ENCODE data around the gene GRK1.

The GRK1 gene

DNA sequence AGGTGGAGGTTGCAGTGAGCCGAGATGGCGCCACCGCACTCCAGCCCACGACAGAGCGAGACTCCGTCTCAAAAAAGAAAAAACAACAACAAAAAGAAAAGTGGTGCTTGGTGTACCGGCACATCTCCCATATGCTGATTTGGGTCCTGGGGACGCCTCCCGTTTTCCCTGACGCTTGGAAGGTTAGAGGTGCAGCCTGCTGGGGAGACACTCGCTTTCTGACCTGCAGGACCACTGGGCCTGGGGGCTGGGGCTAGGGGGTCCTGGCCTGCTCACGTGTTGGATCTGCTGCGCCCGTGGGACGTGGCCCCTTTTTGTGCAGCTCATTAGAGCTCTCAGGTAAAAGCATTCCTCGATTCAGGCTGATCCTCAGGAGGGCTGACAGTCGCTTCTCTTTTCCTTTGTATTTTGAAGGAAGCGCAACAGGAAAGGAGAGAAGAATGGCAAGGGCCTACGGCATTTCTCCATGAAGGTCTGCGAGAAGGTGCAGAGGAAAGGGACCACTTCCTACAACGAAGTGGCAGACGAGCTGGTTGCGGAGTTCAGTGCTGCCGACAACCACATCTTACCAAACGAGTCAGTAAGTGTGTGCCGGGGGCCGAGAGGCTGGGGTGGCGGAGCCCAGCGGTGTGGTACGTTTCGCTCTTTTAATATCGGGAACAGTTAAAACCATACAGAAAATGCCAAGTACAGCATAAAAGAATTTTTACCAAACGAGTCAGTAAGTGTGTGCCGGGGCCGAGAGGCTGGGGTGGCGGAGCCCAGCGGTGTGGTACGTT lies 34.1 kb upstream of the GRK1 start:
- DNase-seq (ENCODE audit: low read depth): no peak

DNA sequence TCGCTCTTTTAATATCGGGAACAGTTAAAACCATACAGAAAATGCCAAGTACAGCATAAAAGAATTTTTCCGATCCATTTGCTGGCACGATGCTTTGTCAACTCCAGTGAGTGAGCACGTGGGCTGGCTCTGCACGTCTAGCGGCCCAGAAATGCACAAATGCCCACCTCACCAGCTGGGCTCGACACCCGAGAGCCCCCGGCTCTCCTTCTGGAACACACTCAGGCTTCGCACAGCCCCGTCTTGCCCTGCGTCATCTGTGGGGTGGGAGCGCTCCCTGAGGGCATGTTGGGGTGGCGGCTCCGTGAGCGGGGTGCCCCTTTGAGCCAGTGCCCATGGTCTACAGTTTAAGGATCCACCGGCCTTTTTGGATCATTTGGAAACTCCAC lies 33.5 kb upstream of the GRK1 start:
- DNase-seq (ENCODE audit: low read depth): no peak

DNA sequence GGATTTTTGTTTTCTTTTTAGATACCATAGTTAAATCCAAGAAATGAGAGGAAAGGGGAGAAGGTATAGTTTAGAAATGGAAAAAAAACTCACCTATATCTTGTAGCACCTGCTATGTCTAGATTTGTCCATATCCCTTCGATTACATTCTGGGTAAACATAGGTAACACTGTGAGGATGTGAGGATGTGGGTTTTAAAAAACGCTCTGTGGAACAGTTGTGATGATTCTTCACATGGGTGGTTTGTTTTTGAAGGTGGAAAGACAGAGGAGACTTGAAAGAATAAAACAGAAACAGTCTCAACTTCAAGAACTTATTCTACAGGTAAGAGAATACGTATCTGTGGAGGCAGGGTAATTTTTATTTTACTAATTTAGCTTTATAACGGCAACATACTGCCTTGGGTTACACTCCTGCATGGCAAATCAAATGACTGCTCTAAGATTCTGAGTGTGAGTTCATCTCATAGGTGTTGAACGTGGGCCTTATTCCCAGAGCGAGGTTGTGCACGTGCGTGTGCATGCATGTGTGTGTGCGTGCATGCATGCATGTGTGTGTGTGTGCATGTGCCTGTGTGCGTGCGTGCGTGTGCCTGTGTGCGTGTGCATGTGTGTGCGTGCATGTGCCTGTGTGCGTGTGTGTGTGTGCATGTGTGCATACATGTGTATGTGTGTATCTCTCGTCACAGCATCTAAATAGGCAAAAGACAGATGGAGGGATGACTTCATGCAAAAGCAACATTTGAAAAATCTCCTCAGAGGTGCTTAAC lies 32.6 kb upstream of the GRK1 start:
- no peak for DNase-seq (ENCODE audit: low read depth)

DNA sequence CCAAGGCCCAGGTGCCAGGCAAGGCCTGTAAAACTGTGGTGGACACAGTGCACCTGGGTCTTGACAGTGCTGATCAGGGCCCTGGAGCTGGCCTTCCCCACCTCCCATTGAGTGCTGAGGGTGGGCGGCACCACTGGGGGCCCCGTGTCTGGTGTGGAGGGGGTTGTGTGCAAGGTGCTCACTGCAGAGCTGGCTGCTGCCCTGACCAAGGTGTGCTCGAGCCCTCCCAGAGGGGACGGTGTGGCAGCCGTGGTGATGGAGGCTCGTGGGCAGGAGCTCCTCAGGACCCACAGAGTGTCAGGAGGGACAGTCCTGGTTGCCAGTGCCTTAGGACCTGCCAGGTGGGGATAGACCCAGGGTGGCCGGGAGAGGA lies 32.0 kb upstream of the GRK1 start:
- no peak for DNase-seq (ENCODE audit: low read depth)

GRCh38 chr13:113635709-113636108 lies 31.3 kb upstream of the GRK1 start:
- no peak for DNase-seq (ENCODE audit: low read depth)

DNA sequence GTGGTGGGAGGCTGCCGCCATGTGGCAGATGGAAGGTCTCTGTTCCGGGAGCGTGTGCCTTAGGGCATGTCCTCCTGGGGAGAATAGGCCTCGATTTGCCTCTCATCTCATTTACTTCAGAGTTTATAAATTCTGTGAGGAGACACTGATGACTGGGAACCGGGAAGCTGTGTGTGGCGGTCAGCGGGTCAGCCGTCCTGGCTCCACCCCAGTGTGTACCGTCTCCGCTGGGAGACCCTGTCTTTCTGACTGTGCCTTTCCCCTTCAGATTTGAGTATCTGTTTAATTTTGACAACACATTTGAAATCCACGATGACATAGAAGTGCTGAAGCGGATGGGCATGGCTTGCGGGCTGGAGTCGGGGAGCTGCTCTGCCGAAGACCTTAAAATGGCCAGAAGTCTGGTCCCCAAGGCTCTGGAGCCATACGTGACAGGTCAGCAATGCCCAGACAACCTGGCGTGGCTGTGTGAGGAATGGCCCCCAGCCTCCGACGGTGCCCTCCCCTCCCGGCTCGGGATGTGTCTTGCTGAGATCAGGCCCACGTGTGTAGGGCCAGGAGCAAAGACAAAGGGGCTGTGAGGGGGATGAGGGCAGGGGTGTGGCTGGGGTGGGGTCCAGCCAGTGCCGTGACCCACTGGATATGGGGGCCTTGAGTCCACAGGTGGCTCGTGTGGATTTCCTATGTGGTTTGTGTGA lies 30.6 kb upstream of the GRK1 start:
- DNase-seq (ENCODE audit: low read depth): no peak

GRCh38 chr13:113637262-113638160 lies 29.5 kb upstream of the GRK1 start:
- no peak for DNase-seq (ENCODE audit: low read depth)

DNA sequence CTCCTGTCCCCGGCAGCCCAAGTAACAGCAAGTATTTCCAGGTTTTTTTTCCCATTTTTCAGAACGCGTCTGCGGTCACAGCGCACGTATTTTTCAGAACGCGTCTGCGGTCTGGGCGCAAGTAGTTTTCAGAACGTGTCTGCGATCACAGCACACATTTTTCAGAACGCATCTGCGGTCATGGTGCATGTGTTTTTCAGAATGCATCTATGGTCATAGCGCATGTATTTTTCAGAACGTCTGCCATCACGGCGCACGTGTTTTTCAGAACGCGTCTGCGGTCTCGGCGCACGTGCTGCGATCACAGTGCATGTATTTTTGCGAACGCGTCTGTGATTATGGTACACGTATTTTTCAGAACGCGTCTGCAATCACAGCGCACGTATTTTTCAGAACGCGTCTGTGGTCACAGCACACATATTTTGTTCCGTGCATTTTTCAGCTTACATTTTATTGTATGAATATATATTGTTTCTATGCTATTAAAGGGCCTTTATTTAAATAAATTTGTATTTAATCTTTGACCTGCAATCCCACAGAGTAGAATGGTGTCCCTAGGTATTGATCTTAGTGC lies 28.8 kb upstream of the GRK1 start:
- DNase-seq (ENCODE audit: low read depth): no peak

GRCh38 chr13:113638806-113639205 lies 28.2 kb upstream of the GRK1 start:
- DNase-seq (ENCODE audit: low read depth): no peak

DNA sequence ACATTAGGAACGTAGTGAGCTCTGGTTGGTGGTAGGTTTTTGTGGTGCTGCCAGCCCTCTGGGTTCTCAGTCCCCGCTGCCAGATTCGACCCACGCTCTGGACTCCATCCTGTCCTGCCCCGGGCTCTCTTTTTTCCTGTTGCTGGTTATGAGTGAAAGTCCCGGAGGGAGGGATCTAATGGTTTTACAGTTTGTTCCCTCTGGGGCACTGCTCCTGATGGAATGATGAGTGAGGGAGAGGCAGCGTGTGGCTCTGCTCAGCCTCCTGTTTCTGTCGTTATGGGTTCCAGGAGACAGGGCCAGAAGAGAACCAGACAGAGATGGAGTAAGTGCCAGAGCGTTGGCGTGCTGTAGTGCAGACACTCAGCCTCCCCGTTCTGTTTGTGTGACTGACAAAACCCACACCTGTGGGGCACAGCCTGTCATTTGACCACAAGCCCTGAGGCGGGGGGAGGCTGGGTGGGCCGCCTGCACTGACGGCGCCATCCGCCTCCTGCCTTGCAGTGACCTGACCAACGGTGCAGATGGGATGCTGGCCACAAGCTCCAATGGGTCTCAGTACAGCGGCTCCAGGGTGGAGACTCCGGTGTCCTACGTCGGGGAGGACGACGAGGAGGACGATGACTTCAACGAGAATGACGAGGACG lies 27.3 kb upstream of the GRK1 start:
- DNase-seq (ENCODE audit: low read depth): no peak

- no peak for DNase-seq (ENCODE audit: low read depth)
Measured at GRCh38 chr13:113641426-113641825, 25.6 kb upstream of the GRK1 start.

- no peak for DNase-seq (ENCODE audit: low read depth)
Measured at GRCh38 chr13:113642563-113642962, 24.5 kb upstream of the GRK1 start.

DNA sequence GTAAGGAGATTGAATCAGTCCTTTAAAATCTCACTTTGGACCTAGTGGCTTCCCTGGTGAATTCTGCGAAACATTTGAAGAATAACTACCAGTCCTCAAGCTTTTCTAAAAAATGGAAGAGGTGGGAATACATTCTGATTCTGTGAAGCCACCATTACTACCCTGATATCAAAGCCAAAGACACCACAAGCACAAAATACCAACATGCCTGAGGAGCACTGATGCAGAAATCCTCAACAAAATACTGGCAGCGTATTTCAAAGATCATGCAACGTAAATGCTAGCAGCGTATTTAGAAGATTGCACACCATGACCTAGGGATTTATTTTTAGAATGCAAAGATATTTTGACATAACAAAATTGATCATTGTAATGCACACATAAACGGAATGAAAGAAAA lies 23.4 kb upstream of the GRK1 start:
- DNase-seq (ENCODE audit: low read depth): no peak

DNA sequence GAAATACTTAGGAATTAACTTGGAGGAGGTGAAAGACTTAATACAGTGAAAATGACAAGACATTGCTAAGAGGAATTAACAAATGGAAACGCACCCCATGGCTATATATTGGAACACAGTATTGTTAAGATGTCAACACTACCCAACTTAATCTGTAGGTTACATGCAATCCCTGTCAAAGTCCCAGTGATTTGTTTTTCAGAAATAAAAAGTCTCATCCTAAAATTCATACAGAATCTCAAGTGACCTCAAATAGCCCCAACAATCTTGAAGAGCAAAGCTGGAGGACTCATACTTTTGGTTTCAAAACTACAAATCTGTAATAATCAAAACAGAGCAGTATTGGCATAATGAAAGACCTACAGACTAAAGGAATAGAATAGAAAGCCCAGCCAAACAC lies 22.2 kb upstream of the GRK1 start:
- no peak for DNase-seq (ENCODE audit: low read depth)

DNA sequence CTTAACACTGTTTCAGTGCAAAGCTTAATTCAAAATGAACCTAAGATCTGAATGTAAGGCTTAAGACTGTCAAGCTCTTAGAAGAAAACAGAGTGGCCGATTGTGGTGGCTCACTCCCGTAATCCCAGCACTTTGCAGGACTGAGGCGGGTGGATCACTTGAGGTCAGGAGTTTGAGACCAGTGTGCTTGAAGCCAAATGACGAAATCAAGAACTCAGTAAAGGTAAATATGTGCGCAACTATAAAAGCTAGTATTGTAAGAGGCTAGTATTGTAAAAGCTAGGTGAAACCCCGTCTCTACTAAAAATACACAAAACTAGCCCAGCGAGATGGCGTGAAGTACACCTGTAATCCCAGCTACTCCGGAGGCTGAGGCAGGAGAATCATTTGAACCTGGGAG lies 21.7 kb upstream of the GRK1 start:
- DNase-seq (ENCODE audit: low read depth): no peak

DNA sequence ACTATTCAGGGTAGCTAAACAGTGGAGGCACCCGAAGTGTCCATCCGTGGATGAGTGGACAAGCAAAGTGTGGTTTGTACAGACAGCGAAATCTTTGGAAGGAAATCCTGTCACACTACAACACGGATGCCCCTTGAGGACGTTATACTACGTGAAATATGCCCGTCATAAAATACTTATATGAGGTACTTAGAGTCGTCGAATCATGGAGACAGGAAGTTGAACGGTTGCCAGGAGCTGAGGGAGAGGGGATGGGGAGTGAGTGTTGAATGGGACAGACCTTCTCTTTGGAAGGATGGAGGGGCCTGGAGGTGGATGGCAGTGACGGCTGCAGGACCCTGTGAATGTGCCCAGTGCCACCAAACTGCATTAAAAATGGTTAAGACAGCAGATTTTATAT lies 20.6 kb upstream of the GRK1 start:
- no peak for DNase-seq (ENCODE audit: low read depth)

- no peak for DNase-seq (ENCODE audit: low read depth)
Measured at GRCh38 chr13:113646921-113647340, 20.1 kb upstream of the GRK1 start.

DNA sequence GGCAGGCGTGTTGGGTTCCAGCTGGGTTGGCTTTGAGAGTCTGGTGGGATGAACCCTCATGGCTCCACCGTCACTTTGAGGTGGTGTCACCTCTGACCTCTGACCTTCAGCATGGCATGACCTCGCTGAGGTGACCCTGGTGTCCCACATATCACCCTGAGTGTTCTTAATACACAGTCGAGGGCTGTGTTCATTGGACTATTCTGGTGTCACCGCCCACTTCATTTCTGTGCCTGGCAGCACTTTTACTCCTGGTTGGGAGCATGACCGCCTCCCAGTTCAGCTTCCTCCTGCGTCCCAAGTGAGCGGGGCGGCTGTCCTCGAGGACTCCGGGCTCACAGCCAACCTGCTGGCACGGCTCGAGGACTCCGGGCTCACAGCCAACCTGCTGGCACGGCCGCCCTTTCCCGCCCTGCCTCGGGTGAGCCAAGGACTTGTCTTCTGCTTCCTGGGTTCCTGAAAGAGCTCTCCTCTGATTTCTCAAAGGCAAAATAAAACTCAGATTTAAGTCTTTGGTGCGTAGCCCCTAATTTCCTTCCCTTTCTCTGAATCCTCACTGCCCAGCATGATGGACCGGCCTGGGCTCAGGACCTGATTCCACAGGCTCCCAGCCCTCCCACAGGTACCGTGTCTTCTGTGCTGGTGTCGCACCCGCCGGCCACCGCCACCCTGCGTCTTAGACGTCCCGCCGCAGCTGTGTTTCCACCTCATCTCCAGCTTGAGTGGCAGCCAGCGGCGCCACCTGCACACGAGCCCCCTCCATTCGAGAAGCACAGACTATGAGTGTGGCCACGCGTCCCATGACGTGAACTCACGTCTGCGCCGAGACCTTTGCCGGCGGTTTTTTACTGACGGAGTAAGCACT lies 19.4 kb upstream of the GRK1 start:
- peak; percentile 21 for DNase-seq (ENCODE audit: low read depth)

DNA sequence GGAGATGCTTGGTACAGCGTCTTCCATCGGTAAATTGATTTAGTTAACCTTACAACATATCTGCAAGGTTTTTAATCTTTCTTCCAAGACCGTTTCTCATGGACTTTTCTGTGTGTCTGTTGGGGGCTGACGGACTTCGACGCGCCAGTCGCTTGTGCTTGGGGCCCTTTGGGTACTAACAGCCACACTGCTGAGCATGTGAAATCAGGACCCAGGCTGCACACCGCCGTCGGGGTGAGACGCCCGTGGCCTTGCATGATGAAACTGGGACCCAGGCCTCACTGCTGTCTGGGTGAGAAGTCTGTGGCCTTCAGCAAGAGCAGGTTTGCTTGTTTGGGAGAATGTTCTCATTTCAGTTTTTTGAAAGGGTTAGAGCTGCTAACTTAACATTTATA lies 18.8 kb upstream of the GRK1 start:
- DNase-seq (ENCODE audit: low read depth): no peak

GRCh38 chr13:113649212-113649611 lies 17.8 kb upstream of the GRK1 start:
- DNase-seq (ENCODE audit: low read depth): no peak

Measured in stromal cell of bone marrow (primary cell).